ENCODE data around the gene EPHA1. TPM values are rescaled to one million over a fixed set of nuclear protein-coding genes. Genes with fewer than 3 reads are reported as not detected.

The EPHA1 gene
- total RNA-seq, 1 donor from 2014 or later = not detected

DNA sequence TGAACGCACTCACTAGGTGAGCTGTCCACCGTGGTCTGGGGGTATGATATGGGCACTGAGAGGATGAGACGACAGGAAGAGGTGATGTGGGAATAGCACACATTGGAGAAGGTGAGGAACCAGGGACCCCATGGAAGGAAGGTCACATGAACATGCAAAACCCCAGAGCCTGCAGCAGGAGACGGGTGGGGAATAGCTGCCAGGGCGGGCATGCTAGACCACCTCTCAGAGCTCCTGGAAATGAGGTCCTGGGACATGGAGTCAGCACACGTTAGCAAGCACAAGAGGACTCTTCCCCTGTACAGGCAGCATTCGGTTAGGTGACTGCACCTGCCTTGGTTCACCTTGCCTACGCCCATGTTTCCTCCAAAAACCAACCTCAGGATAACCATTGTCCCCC lies 54.3 kb downstream of the EPHA1 start:
- DNase-seq (ENCODE audit: extremely low read depth, low read depth, low spot score) = no peak

DNA sequence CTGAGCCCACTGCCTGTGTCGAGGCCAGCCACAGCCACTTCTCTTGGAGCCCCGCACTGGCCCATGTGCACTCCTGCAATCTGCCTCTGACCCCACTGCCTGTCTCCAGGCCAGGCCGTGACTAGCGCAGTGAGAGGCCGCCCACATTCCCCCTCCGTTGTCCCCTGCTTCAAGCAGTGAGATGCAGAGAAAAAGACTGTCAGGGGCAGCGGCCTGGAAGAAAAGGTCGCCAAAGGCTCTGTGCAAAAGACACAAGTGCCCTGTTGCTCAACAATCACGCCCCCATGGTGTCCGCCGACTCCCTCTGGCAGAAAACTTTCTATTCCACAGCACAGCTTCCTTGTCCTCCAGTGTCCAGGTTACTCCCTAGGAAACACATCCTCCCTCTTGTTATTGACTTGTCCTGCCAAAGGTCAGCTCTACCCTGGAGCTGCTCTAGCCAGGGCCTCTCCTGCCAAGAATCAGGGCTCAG lies 56.1 kb downstream of the EPHA1 start:
- DNase-seq (ENCODE audit: extremely low read depth, low read depth, low spot score) = no peak

DNA sequence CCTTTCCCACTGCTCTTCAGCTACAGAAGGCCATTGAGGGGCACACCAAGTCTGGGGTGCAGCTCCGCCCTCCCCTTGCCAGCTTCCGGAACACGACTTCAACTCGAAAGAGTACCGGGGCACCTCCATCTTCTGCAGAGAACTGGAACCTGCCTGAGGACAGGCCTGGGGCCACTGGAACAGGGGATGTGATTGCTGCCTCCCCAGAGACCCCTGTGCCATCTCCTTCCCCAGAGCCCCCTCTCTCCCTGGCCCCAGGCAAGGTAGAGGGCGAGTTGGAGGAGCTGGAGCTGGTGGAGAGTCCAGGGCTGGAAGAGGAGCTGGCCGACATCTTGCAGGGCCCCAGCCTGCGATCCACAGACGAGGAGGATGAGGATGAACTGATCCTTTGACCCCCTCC lies 57.1 kb downstream of the EPHA1 start:
- no peak for DNase-seq (ENCODE audit: extremely low read depth, low read depth, low spot score)

DNA sequence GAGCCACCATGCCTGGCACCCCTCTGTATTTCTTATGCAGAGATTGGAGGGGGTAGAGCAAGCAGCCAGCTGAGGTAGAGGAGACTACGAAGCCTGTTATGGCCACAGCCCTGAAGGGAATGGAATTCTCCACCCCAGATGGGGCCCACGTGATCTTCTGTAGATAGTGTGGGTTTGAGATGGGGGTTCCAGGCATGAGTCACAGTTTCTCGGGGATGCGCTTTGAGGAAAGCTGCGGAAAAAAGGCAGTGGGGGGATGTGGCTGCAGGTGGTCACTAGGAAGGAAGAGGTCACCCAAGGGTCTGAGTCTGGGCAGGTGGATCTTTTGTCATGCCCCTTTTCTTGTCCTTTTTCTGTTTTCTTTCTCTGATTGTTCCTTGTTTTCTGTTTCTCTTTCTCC lies 57.6 kb downstream of the EPHA1 start:
- DNase-seq (ENCODE audit: extremely low read depth, low read depth, low spot score) = no peak

DNA sequence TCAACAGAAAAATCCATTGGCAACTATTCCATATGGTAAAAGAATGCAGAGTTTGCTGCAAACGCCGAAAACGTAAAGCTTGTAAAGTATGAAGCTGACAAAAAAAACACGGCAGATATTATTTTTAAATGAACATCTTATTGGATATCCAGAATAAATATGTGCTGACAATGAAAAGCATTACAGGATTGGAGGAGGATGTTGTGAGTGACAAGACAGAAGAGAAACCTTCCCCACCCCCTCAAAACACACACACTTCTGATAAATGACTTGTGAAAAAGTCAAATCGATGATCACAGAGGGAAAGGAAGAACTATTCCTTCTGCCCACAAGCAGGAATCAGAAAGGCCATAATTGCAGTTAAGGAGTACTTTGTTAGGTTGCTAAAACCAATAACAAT lies 60.7 kb downstream of the EPHA1 start:
- DNase-seq (ENCODE audit: extremely low read depth, low read depth, low spot score) = no peak

DNA sequence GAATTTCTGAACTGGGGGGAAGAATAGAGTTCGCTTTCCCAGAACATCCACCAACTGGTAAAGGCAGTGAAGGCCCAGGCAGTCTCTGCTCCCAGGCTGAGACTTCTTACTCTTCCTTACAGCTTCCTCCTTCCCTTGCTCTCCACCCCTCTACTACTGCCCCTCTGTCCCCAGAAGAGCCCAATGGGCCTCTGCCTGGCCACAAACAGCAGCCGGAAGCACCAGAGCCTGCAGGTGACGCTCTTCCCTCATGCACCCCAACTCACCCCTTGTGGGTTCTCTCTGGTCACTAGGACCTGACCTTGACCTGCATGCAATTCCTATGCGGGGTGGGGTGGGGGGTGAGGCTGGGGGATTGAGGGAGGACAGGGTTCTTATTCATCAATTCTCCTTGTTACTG lies 62.6 kb downstream of the EPHA1 start:
- no peak for DNase-seq (ENCODE audit: extremely low read depth, low read depth, low spot score)

DNA sequence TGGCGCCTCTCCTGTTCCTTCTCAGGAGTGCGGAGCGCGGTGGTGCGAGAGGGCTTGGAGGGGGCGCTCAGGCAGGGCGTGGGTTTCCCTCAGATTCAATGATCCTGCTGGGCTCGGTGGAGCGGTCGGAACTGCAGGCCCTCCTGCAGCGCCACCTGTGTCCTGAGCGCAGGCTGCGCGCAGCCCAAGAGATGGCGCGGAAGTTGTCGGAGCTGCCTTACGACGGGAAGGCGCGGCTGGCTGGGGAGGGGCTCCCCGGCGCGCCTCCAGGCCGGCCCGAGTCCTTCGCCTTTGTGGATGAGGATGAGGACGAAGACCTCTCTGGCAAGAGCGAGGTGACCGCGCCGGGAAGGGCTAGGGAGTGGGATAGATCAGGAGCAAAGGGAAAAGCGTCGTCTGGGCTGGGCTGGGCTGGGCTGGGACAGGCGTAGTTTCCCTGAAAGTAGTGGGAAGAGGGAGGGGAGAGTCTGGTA lies 63.2 kb downstream of the EPHA1 start:
- no peak for DNase-seq (ENCODE audit: extremely low read depth, low read depth, low spot score)

DNA sequence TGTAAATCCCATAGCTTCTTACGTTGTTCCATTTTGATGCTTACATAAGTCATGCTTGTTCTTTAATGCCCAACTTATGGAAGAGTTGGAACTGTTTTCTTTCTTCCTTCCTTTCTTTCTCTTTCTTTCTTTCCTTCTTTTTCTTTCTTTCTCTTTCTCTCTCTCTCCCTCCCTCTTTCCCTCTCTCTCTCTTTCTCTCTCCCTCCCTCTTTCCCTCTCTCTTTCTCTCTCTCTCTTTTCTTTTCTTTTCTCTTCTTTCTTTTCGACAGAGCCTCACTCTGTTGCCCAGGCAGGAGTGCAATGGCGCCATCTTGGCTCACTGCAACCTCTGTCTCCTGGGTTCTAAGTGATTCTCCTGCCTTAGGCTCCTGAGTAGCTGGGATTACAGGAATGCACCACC lies 65.1 kb downstream of the EPHA1 start:
- DNase-seq (ENCODE audit: extremely low read depth, low read depth, low spot score) = no peak

DNA sequence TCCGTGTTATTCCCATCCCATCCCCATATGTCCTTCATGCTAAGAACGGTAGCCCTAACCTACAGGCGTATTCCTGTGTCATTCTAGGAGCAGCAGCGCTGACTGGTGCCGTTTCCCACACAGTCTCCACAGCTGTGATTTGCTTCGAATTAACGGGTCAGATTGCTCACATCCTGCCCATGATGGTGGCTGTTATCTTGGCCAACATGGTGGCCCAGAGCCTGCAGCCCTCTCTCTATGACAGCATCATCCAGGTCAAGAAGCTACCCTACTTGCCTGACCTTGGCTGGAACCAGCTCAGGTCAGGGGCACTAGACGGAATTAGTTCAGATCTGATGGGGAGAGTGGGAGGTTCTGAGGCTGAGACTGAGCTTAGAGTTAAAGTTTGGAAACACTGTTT lies 66.8 kb downstream of the EPHA1 start:
- no peak for DNase-seq (ENCODE audit: extremely low read depth, low read depth, low spot score)

Other genes with a start within 250 kb of the EPHA1 start
- gene TAS2R39, start 225.4 kb downstream of the EPHA1 start, total RNA-seq = not detected in 2 replicates
- gene TAS2R40, start 186.8 kb downstream of the EPHA1 start, total RNA-seq = not detected in 2 replicates
- 141 and 171 TPM in 2 replicates for gene GSTK1, start 145.4 kb downstream of the EPHA1 start, total RNA-seq
- 0.82 and 1.1 TPM in 2 replicates for gene TMEM139, start 123.9 kb downstream of the EPHA1 start, total RNA-seq
- gene CASP2, start 120.5 kb downstream of the EPHA1 start, total RNA-seq = 12.4 and 19.7 TPM in 2 replicates
- gene CLCN1, start 92.7 kb downstream of the EPHA1 start, total RNA-seq = not detected in 2 replicates
- gene FAM131B, start 46.1 kb downstream of the EPHA1 start, total RNA-seq = 0.53 and 1.6 TPM in 2 replicates
- 270 and 344 TPM in 2 replicates for gene ZYX, start 27.5 kb downstream of the EPHA1 start, total RNA-seq
- not detected in 2 replicates for gene TAS2R60, start 34.6 kb upstream of the EPHA1 start, total RNA-seq
- gene TAS2R41, start 69.0 kb upstream of the EPHA1 start, total RNA-seq = not detected in 2 replicates
- not detected in 2 replicates for gene CTAGE15, start 162.9 kb upstream of the EPHA1 start, total RNA-seq
- gene TCAF2, start 212.1 kb upstream of the EPHA1 start, total RNA-seq = 18.5 and 26.6 TPM in 2 replicates

Data from glomerular endothelial cell (primary cell).